ENCODE data around the gene ARF6.

The ARF6 gene

DNA sequence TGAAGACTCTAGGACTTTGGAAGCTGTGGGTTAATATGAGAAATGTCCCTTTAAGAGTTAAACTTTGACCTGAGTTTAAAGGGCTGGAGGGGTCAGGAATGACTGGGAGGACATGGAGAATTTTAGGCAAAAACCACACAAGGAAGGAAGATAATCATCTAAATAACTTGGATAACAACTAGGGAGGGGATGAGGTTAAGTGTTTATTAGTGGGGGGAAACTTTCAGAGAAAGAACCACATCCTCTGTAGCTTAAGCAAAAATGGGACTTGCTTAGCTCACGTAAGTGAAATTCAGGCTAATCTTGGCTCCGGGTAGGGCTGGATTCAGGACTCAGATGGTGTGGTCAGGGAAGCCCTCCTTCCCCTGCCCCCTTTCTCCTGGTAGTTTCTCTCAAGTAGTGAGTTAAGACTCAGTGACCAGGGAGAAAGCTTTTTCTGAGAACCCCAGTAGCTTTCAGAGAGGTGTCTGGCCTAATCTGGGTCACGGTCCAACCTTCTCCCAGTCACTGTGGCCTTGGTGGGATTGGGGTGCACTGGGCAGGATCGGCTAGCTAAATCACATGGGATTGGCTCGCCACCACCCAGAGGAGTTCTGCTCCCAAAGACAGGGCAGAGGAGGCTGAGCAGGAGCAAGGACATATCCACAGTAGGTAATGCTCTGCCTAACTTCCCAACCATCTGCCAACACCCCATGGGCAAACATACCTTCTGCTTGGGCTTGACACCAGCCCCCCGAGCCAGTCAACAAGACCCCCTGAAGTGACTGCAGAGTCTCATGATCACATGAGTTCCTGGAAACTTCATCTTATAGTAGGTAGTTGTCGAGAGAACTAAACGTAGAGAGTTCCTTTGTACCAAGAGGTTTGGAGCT lies 52.8 kb downstream of the ARF6 start:
- H3K9me3 ChIP-seq (ENCODE audit: insufficient read depth, low read length), result no peaks in the 10 kb centered on the region

More for the DNA sequence above, 52.8 kb downstream of the ARF6 start:
- Histone ChIP-seq H3K27ac (ENCODE audit: low read length) (no peak overlapping the region), H3K27me3 (ENCODE audit: low read depth, low read length) (no peaks in the 10 kb centered on the region), H3K4me2 (ENCODE audit: low read length) (no peak overlapping the region), H4K20me1 (ENCODE audit: insufficient read depth, low read length) (no peaks in the 10 kb centered on the region), H3K4me1 (ENCODE audit: low read length) (peaks cover 4% of the 10 kb centered on the region; the same call in 1 of the 2 replicates), H3K36me3 (replicated peaks; ENCODE audit: low read depth, low read length) (no peaks in the 10 kb centered on the region), H2AFZ (ENCODE audit: low read depth, low read length) (no peak overlapping the region; the same call in 1 of the 2 replicates), H3K9ac (ENCODE audit: low read length) (no peak overlapping the region), H3K4me3 (ENCODE audit: low read length) (no peak overlapping the region), H3K79me2 (ENCODE audit: low read length) (no peaks in the 10 kb centered on the region)
- TF ChIP-seq, protein P1, sequence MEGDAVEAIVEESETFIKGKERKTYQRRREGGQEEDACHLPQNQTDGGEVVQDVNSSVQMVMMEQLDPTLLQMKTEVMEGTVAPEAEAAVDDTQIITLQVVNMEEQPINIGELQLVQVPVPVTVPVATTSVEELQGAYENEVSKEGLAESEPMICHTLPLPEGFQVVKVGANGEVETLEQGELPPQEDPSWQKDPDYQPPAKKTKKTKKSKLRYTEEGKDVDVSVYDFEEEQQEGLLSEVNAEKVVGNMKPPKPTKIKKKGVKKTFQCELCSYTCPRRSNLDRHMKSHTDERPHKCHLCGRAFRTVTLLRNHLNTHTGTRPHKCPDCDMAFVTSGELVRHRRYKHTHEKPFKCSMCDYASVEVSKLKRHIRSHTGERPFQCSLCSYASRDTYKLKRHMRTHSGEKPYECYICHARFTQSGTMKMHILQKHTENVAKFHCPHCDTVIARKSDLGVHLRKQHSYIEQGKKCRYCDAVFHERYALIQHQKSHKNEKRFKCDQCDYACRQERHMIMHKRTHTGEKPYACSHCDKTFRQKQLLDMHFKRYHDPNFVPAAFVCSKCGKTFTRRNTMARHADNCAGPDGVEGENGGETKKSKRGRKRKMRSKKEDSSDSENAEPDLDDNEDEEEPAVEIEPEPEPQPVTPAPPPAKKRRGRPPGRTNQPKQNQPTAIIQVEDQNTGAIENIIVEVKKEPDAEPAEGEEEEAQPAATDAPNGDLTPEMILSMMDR (IDR thresholded peaks at IDR 0.05; ENCODE audit: low read depth, low read length), result no peak
- no peak for TF ChIP-seq EZH2phosphoT487 (IDR thresholded peaks at IDR 0.05; ENCODE audit: low read depth)
